Measurements from ENCODE around the gene ST13. TPM values are rescaled to one million over a fixed set of nuclear protein-coding genes. Genes with fewer than 3 reads are reported as not detected.

Gene ST13
- total and polyA plus RNA-seq, 4 donors: 194 to 407 (median 331) TPM

DNA sequence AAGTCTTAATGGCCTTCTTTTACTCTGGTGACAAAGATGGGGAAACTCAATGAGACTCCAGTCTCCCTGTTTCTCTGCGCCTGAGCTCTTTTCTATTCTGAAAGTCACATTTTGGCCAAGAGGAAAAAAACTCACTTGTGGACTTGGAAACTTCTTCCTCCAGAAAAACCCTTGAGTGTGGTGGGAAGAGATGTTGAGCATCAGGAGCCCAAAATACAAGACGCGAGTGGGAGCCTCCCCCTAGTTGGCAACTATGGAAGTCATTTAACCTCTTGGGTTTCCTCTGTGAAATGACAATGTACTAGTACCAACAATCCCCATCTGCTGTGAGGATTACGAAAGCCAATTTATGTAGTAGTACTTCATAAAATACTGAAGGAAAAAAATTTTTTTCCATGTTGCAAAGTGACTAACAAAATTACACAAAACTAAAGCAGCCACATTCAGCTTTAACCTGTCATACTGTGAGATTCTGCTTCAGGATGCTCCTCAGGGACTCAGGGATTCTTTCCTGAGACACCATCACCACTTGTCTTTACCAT lies 36.8 kb downstream of the ST13 start:
- H3K36me3 ChIP-seq (ENCODE audit: control insufficient read depth, insufficient read depth, low read length): peaks cover 8% of the 10 kb centered on the region
- WGBS (ENCODE audit: insufficient coverage): no CpG with 5 or more reads among the region's 4 CpGs
- no peak for DNase-seq (ENCODE audit: low read depth in 4 of 6, low spot score in 6 of 6)
- no peaks in the 10 kb centered on the region for H3K9me3 ChIP-seq (ENCODE audit: control insufficient read depth, insufficient read depth, low read length)
- H3K4me1 ChIP-seq (ENCODE audit: control insufficient read depth, insufficient read depth, low read length): peaks cover 9% of the 10 kb centered on the region
- H3K27me3 ChIP-seq (ENCODE audit: control insufficient read depth, insufficient read depth, low read length): no peaks in the 10 kb centered on the region
- peak overlapping the region; percentile 97 for H3K4me3 ChIP-seq (ENCODE audit: low read depth, low read length)
- peak overlapping the region; percentile 58 for H3K27ac ChIP-seq (ENCODE audit: low read depth, low read length)

GRCh38 chr22:40818747-40819598 lies 37.5 kb downstream of the ST13 start, which contains the start of gene SLC25A17:
Gene SLC25A17, minus strand, starts transcription at chr22:40819346. Its CDS starts 98 bp downstream, at chr22:40819248.
- Histone ChIP-seq H3K9me3 (ENCODE audit: control insufficient read depth, insufficient read depth, low read length) (no peaks in the 10 kb centered on the region), H3K27me3 (ENCODE audit: control insufficient read depth, insufficient read depth, low read length) (no peaks in the 10 kb centered on the region), H3K27ac (ENCODE audit: low read depth, low read length) (peak within 1 kb of the TSS; percentile 77), H3K4me3 (ENCODE audit: low read depth, low read length) (peak within 1 kb of the TSS; percentile 97), H3K36me3 (ENCODE audit: control insufficient read depth, insufficient read depth, low read length) (peaks cover 5% of the 10 kb centered on the region), H3K4me1 (ENCODE audit: control insufficient read depth, insufficient read depth, low read length) (peaks cover 9% of the 10 kb centered on the region)
- DNase-seq (ENCODE audit: low read depth in 4 of 6, low spot score in 6 of 6): peak; percentile 58 to 96 (median 80)
- WGBS (ENCODE audit: insufficient coverage): under 1% methylated on average over 48 of the region's 61 CpGs

- 64% methylated on average over 11 of the region's 14 CpGs for WGBS (ENCODE audit: insufficient coverage)
- no peaks in the 10 kb centered on the region for H3K27me3 ChIP-seq (ENCODE audit: control insufficient read depth, insufficient read depth, low read length)
- H3K36me3 ChIP-seq (ENCODE audit: control insufficient read depth, insufficient read depth, low read length): peaks cover 4% of the 10 kb centered on the region
- DNase-seq (ENCODE audit: low read depth in 4 of 6, low spot score in 6 of 6): no peak
- H3K4me1 ChIP-seq (ENCODE audit: control insufficient read depth, insufficient read depth, low read length): peaks cover 9% of the 10 kb centered on the region
- H3K9me3 ChIP-seq (ENCODE audit: control insufficient read depth, insufficient read depth, low read length): no peaks in the 10 kb centered on the region
- no peak overlapping the region for H3K27ac ChIP-seq (ENCODE audit: low read depth, low read length)
- peak overlapping the region; percentile 97 for H3K4me3 ChIP-seq (ENCODE audit: low read depth, low read length)
Observed at GRCh38 chr22:40818192-40818746, 38.2 kb downstream of the ST13 start.

DNA sequence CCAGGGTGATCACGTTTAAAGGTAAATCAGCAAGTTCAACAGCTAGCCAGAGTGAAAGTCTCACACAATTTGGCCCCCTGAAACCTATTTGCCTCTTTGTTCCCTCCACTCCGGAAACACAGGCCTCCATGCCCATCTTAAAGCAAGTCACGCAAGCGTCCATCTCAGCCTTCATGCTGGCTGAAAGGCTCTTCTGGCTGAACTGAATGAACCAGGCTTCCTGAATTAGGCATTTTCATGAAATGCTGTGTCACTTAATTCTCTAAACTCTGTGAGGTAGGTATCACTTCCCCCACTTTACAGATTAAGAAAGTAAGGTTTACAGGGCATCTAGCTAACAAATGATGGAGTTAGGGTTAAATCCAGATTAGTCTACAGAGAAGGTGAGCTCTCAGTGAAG lies 38.7 kb downstream of the ST13 start:
- Histone ChIP-seq H3K4me3 (ENCODE audit: low read depth, low read length) (no peak overlapping the region), H3K27ac (ENCODE audit: low read depth, low read length) (no peak overlapping the region)
- 91% methylated on average over 4 of the region's 4 CpGs for WGBS (ENCODE audit: insufficient coverage)

GRCh38 chr22:40813912-40814315 lies 42.5 kb downstream of the ST13 start:
- peaks cover 4% of the 10 kb centered on the region for H3K36me3 ChIP-seq (ENCODE audit: control insufficient read depth, insufficient read depth, low read length)
- H3K27ac ChIP-seq (ENCODE audit: low read depth, low read length): no peak overlapping the region
- H3K27me3 ChIP-seq (ENCODE audit: control insufficient read depth, insufficient read depth, low read length): no peaks in the 10 kb centered on the region
- H3K4me1 ChIP-seq (ENCODE audit: control insufficient read depth, insufficient read depth, low read length): peaks cover 9% of the 10 kb centered on the region
- H3K4me3 ChIP-seq (ENCODE audit: low read depth, low read length): no peak overlapping the region
- no peak for DNase-seq (ENCODE audit: low read depth in 4 of 6, low spot score in 6 of 6)
- H3K9me3 ChIP-seq (ENCODE audit: control insufficient read depth, insufficient read depth, low read length): no peaks in the 10 kb centered on the region

More for the DNA sequence above, 38.7 kb downstream of the ST13 start:
- no peaks in the 10 kb centered on the region for H3K9me3 ChIP-seq (ENCODE audit: control insufficient read depth, insufficient read depth, low read length)
- DNase-seq (ENCODE audit: low read depth in 4 of 6, low spot score in 6 of 6): no peak
- no peaks in the 10 kb centered on the region for H3K27me3 ChIP-seq (ENCODE audit: control insufficient read depth, insufficient read depth, low read length)
- H3K36me3 ChIP-seq (ENCODE audit: control insufficient read depth, insufficient read depth, low read length): peaks cover 6% of the 10 kb centered on the region
- peaks cover 9% of the 10 kb centered on the region for H3K4me1 ChIP-seq (ENCODE audit: control insufficient read depth, insufficient read depth, low read length)

GRCh38 chr22:40808018-40808841 lies 48.2 kb downstream of the ST13 start:
- no peak overlapping the region for H3K27ac ChIP-seq (ENCODE audit: low read depth, low read length)
- WGBS (ENCODE audit: insufficient coverage): 67% methylated on average over 1 of the region's 6 CpGs
- H3K4me1 ChIP-seq (ENCODE audit: control insufficient read depth, insufficient read depth, low read length): no peaks in the 10 kb centered on the region
- H3K27me3 ChIP-seq (ENCODE audit: control insufficient read depth, insufficient read depth, low read length): no peaks in the 10 kb centered on the region
- DNase-seq (ENCODE audit: low read depth in 4 of 6, low spot score in 6 of 6): peak in 1 of 6 donors; percentile 73
- no peaks in the 10 kb centered on the region for H3K9me3 ChIP-seq (ENCODE audit: control insufficient read depth, insufficient read depth, low read length)
- no peak overlapping the region for H3K4me3 ChIP-seq (ENCODE audit: low read depth, low read length)
- peaks cover 7% of the 10 kb centered on the region for H3K36me3 ChIP-seq (ENCODE audit: control insufficient read depth, insufficient read depth, low read length)

DNA sequence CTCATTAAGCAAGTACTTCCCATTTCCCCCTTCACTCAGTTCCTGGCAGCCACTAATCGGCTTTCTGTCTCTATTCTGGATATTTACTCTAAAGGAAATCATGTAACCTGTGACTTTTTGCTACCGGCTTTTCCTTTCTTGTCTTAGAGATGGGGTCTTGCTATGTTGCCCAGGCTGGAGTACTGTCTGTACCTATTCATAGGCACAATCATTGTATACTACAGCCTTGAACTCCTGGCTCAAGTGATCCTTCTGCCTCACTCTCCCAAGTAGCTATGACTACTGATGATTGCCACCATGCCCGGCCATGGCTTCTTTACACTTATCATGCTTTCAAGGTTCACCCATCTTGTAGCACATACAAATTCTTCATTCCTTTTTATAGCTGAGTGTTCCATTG lies 49.7 kb downstream of the ST13 start:
- H3K4me3 ChIP-seq (ENCODE audit: low read depth, low read length): no peak overlapping the region

DNA sequence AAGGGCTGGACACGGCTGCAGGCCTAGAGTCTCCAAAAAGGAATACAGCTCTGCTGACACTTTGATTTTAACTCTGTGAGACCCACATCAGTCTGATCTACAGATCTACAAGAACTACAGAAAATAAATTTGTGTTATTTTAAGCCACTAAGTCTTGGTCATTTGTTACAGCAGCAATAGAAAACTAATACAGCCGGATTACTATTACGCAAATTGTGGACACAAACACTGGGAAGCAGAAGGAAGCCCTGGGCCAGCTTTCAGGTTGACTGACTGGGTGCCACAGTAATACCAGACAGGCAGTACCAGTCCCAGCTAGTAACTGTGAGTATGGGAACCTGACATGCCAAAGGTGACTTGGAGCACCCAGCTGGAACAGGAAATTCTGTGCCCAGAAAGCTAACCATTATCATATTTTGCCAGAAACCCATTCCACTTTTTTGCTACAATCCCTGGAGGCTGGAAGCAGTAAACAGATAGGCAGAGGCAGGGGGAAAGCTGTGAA lies 50.7 kb downstream of the ST13 start:
- 100% methylated on average over 2 of the region's 3 CpGs for WGBS (ENCODE audit: insufficient coverage)
- Histone ChIP-seq H3K9me3 (ENCODE audit: control insufficient read depth, insufficient read depth, low read length) (no peaks in the 10 kb centered on the region), H3K4me3 (ENCODE audit: low read depth, low read length) (no peak overlapping the region), H3K27me3 (ENCODE audit: control insufficient read depth, insufficient read depth, low read length) (no peaks in the 10 kb centered on the region), H3K36me3 (ENCODE audit: control insufficient read depth, insufficient read depth, low read length) (peaks cover 3% of the 10 kb centered on the region), H3K27ac (ENCODE audit: low read depth, low read length) (no peak overlapping the region), H3K4me1 (ENCODE audit: control insufficient read depth, insufficient read depth, low read length) (no peaks in the 10 kb centered on the region)
- no peak for DNase-seq (ENCODE audit: low read depth in 4 of 6, low spot score in 6 of 6)

More for the DNA sequence above, 49.7 kb downstream of the ST13 start:
- Histone ChIP-seq H3K9me3 (ENCODE audit: control insufficient read depth, insufficient read depth, low read length) (no peaks in the 10 kb centered on the region), H3K27me3 (ENCODE audit: control insufficient read depth, insufficient read depth, low read length) (no peaks in the 10 kb centered on the region), H3K4me1 (ENCODE audit: control insufficient read depth, insufficient read depth, low read length) (no peaks in the 10 kb centered on the region), H3K27ac (ENCODE audit: low read depth, low read length) (no peak overlapping the region), H3K36me3 (ENCODE audit: control insufficient read depth, insufficient read depth, low read length) (peaks cover 5% of the 10 kb centered on the region)
- no CpG with 5 or more reads among the region's 3 CpGs for WGBS (ENCODE audit: insufficient coverage)
- no peak for DNase-seq (ENCODE audit: low read depth in 4 of 6, low spot score in 6 of 6)

- WGBS (ENCODE audit: insufficient coverage): 96% methylated on average over 4 of the region's 4 CpGs
- Histone ChIP-seq H3K4me1 (ENCODE audit: control insufficient read depth, insufficient read depth, low read length) (no peaks in the 10 kb centered on the region), H3K27me3 (ENCODE audit: control insufficient read depth, insufficient read depth, low read length) (no peaks in the 10 kb centered on the region), H3K27ac (ENCODE audit: low read depth, low read length) (no peak overlapping the region), H3K9me3 (ENCODE audit: control insufficient read depth, insufficient read depth, low read length) (no peaks in the 10 kb centered on the region), H3K4me3 (ENCODE audit: low read depth, low read length) (no peak overlapping the region), H3K36me3 (ENCODE audit: control insufficient read depth, insufficient read depth, low read length) (peaks cover 3% of the 10 kb centered on the region)
- DNase-seq (ENCODE audit: low read depth in 4 of 6, low spot score in 6 of 6): no peak
Observed at GRCh38 chr22:40805239-40805638, 51.2 kb downstream of the ST13 start.

Data from spinal cord (tissue), 10 donors.